ENCODE results near the gene PSG11.
"Not testable (repeated sequence)": the region's sequence is repeated elsewhere in the genome, so short reads cannot be mapped to it uniquely, and the experiment has no call there.

- TF ChIP-seq, protein P1, sequence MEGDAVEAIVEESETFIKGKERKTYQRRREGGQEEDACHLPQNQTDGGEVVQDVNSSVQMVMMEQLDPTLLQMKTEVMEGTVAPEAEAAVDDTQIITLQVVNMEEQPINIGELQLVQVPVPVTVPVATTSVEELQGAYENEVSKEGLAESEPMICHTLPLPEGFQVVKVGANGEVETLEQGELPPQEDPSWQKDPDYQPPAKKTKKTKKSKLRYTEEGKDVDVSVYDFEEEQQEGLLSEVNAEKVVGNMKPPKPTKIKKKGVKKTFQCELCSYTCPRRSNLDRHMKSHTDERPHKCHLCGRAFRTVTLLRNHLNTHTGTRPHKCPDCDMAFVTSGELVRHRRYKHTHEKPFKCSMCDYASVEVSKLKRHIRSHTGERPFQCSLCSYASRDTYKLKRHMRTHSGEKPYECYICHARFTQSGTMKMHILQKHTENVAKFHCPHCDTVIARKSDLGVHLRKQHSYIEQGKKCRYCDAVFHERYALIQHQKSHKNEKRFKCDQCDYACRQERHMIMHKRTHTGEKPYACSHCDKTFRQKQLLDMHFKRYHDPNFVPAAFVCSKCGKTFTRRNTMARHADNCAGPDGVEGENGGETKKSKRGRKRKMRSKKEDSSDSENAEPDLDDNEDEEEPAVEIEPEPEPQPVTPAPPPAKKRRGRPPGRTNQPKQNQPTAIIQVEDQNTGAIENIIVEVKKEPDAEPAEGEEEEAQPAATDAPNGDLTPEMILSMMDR (IDR thresholded peaks at IDR 0.05 in 4 of 5, conservative IDR thresholded peaks at IDR 0.05 in 1 of 5): not testable (repeated sequence)
- TF ChIP-seq POLR2A (IDR thresholded peaks at IDR 0.05): not testable (repeated sequence)
Observed at GRCh38 chr19:42992029-42992604, 34.2 kb downstream of the PSG11 start.
